SK-N-SH treated with all-trans-retinoic acid at 6 μM for 48 hours (cell line): Measurements from ENCODE around the gene PPP6R2.

ENCODE experiments used
- ATAC-seq: fragments of 200-7000 bp; cut with Tn5 transposase; 3 replicates; pipeline ENCODE4 v1.9.1; 2020; ENCODE audit warnings: mild to moderate bottlenecking, moderate library complexity
- BACH2 ChIP-seq: fragments of 250-450 bp; sonication (Bioruptor Pico); IDR thresholded peaks from 2 replicates; pipeline ENCODE4 v1.9.0; 2021; ENCODE audit warnings: mild to moderate bottlenecking, borderline replicate concordance
- CSDC2 ChIP-seq: fragments of 250-450 bp; sonication (Bioruptor Pico); IDR thresholded peaks from 2 replicates; pipeline ENCODE4 v1.5.0; 2020; ENCODE audit warnings: mild to moderate bottlenecking, moderate library complexity
- CSRNP3 ChIP-seq: fragments of 250-450 bp; sonication (Bioruptor Pico); IDR thresholded peaks from 2 replicates; pipeline ENCODE4 v1.5.1; 2021; ENCODE audit warnings: mild to moderate bottlenecking, moderate library complexity
- ESRRG ChIP-seq: fragments of 250-450 bp; sonication (Bioruptor Pico); IDR thresholded peaks from 2 replicates; pipeline ENCODE4 v1.6.1; 2021; ENCODE audit warnings: mild to moderate bottlenecking
- GLIS3 ChIP-seq: fragments of 250-450 bp; sonication (Bioruptor Pico); IDR thresholded peaks from 2 replicates; pipeline ENCODE4 v1.5.0; 2020; ENCODE audit warnings: mild to moderate bottlenecking, moderate library complexity
- ISL1 ChIP-seq: fragments of 250-450 bp; sonication (Bioruptor Pico); IDR thresholded peaks from 2 replicates; pipeline ENCODE4 v2.1.2; 2022; ENCODE audit warnings: mild to moderate bottlenecking, moderate library complexity
- OSR1 ChIP-seq: fragments of 250-450 bp; sonication (Bioruptor Pico); IDR thresholded peaks from 2 replicates; pipeline ENCODE4 v1.8.0; 2022; ENCODE audit warnings: moderate library complexity, mild to moderate bottlenecking, inconsistent platforms
- PATZ1 ChIP-seq: fragments of 250-450 bp; sonication (Bioruptor Pico); IDR thresholded peaks from 2 replicates; pipeline ENCODE4 v1.8.0; 2020; ENCODE audit warnings: mild to moderate bottlenecking, moderate library complexity, borderline replicate concordance
- PPARA ChIP-seq: fragments of 250-450 bp; sonication (Bioruptor Pico); IDR thresholded peaks from 2 replicates; pipeline ENCODE4 v1.5.0; 2020; ENCODE audit warnings: mild to moderate bottlenecking, borderline replicate concordance
- RARB ChIP-seq: fragments of 250-450 bp; sonication (Bioruptor Pico); IDR thresholded peaks from 2 replicates; pipeline ENCODE4 v1.8.0; 2021; ENCODE audit warnings: mild to moderate bottlenecking, moderate library complexity
- SNAI2 ChIP-seq: fragments of 250-450 bp; sonication (Bioruptor Pico); IDR thresholded peaks from 2 replicates; pipeline ENCODE4 v1.5.0; 2020; ENCODE audit warnings: mild to moderate bottlenecking, moderate library complexity
- TCF4 ChIP-seq: fragments of 250-450 bp; sonication (Bioruptor Pico); IDR thresholded peaks from 2 replicates; pipeline ENCODE4 v1.8.0; 2021; ENCODE audit warnings: mild to moderate bottlenecking, moderate library complexity, borderline replicate concordance
- TOX ChIP-seq: fragments of 250-450 bp; sonication (Bioruptor Pico); IDR thresholded peaks from 2 replicates; pipeline ENCODE4 v1.8.0; 2021; ENCODE audit warnings: mild to moderate bottlenecking, moderate library complexity, borderline replicate concordance
- ZC3H10 ChIP-seq: fragments of 250-450 bp; sonication (Bioruptor Pico); IDR thresholded peaks from 2 replicates; pipeline ENCODE4 v1.5.1; 2021; ENCODE audit warnings: mild to moderate bottlenecking, moderate library complexity
- ZFP3 ChIP-seq: fragments of 250-450 bp; sonication (Bioruptor Pico); IDR thresholded peaks from 2 replicates; pipeline ENCODE4 v1.5.0; 2020; ENCODE audit warnings: mild to moderate bottlenecking, moderate library complexity
- ZFP30 ChIP-seq: fragments of 450-650 bp; formaldehyde crosslinking; IDR thresholded peaks from 2 replicates; pipeline ENCODE4 v1.5.0; 2022; ENCODE audit warnings: mild to moderate bottlenecking, moderate library complexity
- ZNF565 ChIP-seq: fragments of 450-650 bp; formaldehyde crosslinking; conservative IDR thresholded peaks from 2 replicates; pipeline ENCODE4 v1.5.0; 2020; ENCODE audit warnings: low read depth, mild to moderate bottlenecking, moderate library complexity
- ZNF70 ChIP-seq: fragments of 450-650 bp; formaldehyde crosslinking; IDR thresholded peaks from 2 replicates; pipeline ENCODE4 v1.5.0; 2020; ENCODE audit warnings: mild to moderate bottlenecking, moderate library complexity
- ZNF8 ChIP-seq: fragments of 450-650 bp; formaldehyde crosslinking; IDR thresholded peaks from 2 replicates; pipeline ENCODE4 v1.5.0; 2020; ENCODE audit warnings: mild to moderate bottlenecking, moderate library complexity
- TF ChIP-seq, protein P1 (sequence below): fragments of 250-450 bp; sonication (Bioruptor Pico); IDR thresholded peaks from 2 replicates; pipeline ENCODE4 v1.5.0; 2020; ENCODE audit warnings: mild to moderate bottlenecking, moderate library complexity

Gene PPP6R2

DNA sequence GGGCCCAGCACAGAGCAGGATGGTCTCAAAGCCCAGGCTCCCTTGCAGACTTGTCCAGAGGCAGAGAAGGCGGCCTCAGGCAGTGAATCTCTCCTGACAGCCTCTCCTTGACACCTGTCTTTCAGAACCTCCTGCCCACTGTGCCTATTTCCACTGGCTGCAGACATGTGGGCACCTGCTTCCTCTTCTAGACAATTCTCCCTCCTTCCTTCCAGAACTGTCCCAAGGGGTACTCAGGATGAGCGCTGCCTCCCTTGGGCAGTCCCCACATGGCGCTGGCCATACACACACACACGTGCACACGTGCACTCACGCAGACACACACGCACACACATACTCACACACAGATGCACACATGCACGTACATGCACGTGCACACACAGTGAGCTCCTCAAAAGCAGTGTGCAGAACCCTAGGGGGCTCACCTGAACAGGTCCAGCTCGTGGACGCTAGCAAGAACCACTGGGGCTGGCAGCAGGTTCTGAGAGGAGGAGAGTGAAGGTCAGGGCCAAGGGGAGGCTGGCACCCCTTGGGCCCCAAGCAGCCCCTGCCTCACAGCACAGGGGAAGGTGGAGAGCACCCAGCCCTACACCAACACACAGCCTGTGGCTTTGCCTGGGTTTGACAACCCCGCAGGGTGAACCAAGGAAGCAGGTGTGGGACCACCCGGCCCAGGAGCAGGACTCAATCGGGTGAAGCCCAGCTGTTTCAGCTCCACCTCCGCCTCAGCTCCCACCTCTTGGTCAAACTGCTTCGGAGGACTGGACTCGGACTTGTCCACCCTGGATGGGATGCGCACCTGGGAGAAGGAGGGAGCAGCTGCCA, 27.6 kb upstream of the PPP6R2 start:
- no peak for TF ChIP-seq RARB
- TF ChIP-seq ESRRG (CRISPR knock-in tag): no peak
- TF ChIP-seq TCF4 (CRISPR knock-in tag): no peak
- no peak for TF ChIP-seq ZC3H10
- TF ChIP-seq ZNF565 (CRISPR knock-in tag): no peak
- no peak for TF ChIP-seq SNAI2 (CRISPR knock-in tag)
- TF ChIP-seq PATZ1 (CRISPR knock-in tag): no peak
- ATAC-seq: no peak

GRCh38 chr22:50316114-50317065, 26.7 kb upstream of the PPP6R2 start:
- TF ChIP-seq BACH2 (CRISPR knock-in tag) (no peak), ZNF565 (CRISPR knock-in tag) (no peak), PATZ1 (CRISPR knock-in tag) (no peak), ZFP3 (no peak), OSR1 (CRISPR knock-in tag) (no peak), ZNF70 (CRISPR knock-in tag) (no peak), SNAI2 (CRISPR knock-in tag) (no peak), TOX (no peak), ZFP30 (no peak), PPARA (no peak), CSRNP3 (CRISPR knock-in tag) (no peak), TCF4 (CRISPR knock-in tag) (no peak), ISL1 (CRISPR knock-in tag) (no peak), GLIS3 (no peak)
- TF ChIP-seq, protein P1, sequence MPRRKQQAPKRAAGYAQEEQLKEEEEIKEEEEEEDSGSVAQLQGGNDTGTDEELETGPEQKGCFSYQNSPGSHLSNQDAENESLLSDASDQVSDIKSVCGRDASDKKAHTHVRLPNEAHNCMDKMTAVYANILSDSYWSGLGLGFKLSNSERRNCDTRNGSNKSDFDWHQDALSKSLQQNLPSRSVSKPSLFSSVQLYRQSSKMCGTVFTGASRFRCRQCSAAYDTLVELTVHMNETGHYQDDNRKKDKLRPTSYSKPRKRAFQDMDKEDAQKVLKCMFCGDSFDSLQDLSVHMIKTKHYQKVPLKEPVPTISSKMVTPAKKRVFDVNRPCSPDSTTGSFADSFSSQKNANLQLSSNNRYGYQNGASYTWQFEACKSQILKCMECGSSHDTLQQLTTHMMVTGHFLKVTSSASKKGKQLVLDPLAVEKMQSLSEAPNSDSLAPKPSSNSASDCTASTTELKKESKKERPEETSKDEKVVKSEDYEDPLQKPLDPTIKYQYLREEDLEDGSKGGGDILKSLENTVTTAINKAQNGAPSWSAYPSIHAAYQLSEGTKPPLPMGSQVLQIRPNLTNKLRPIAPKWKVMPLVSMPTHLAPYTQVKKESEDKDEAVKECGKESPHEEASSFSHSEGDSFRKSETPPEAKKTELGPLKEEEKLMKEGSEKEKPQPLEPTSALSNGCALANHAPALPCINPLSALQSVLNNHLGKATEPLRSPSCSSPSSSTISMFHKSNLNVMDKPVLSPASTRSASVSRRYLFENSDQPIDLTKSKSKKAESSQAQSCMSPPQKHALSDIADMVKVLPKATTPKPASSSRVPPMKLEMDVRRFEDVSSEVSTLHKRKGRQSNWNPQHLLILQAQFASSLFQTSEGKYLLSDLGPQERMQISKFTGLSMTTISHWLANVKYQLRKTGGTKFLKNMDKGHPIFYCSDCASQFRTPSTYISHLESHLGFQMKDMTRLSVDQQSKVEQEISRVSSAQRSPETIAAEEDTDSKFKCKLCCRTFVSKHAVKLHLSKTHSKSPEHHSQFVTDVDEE (CRISPR knock-in tag): no peak
- no peak for ATAC-seq

DNA sequence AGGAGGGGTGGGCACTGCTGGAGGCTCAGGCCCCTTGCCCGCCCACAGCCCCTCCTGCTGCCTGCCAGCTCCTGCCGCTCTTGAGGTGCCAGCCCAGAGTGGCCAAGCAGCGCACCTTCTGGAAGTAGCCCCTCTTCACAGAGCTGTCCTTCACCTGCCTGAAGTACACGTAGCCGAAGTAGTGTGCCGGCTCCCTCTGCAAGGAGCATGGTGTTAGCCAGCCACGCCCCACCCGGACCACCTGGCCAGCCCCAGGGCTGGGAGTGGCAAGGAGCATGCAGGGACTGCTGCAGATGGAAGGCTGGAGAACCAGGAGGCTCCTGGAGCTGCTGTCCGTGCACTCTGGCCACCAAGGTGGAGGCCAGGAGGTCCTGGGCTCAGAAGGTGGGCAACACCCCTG, 25.9 kb upstream of the PPP6R2 start:
- no peak for TF ChIP-seq ZNF565 (CRISPR knock-in tag)
- TF ChIP-seq, protein P1 (CRISPR knock-in tag): no peak
- no peak for TF ChIP-seq CSDC2 (CRISPR knock-in tag)
- no peak for TF ChIP-seq SNAI2 (CRISPR knock-in tag)
- no peak for TF ChIP-seq ZNF8 (CRISPR knock-in tag)
- no peak for TF ChIP-seq PPARA
- TF ChIP-seq ESRRG (CRISPR knock-in tag): no peak

More for the DNA sequence above, 25.9 kb upstream of the PPP6R2 start:
- ATAC-seq: no peak
